Measurements from ENCODE around the gene THAP11.

- TF ChIP-seq, protein P1, sequence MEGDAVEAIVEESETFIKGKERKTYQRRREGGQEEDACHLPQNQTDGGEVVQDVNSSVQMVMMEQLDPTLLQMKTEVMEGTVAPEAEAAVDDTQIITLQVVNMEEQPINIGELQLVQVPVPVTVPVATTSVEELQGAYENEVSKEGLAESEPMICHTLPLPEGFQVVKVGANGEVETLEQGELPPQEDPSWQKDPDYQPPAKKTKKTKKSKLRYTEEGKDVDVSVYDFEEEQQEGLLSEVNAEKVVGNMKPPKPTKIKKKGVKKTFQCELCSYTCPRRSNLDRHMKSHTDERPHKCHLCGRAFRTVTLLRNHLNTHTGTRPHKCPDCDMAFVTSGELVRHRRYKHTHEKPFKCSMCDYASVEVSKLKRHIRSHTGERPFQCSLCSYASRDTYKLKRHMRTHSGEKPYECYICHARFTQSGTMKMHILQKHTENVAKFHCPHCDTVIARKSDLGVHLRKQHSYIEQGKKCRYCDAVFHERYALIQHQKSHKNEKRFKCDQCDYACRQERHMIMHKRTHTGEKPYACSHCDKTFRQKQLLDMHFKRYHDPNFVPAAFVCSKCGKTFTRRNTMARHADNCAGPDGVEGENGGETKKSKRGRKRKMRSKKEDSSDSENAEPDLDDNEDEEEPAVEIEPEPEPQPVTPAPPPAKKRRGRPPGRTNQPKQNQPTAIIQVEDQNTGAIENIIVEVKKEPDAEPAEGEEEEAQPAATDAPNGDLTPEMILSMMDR (conservative IDR thresholded peaks at IDR 0.05; ENCODE audit: low read depth, low read length) = no peak
- TF ChIP-seq EZH2 (IDR thresholded peaks at IDR 0.05; ENCODE audit: low read length, unreplicated experiment) = no peak
These were observed 13.5 kb upstream of the THAP11 start for GRCh38 chr16:67828651-67829050.

Data from PC-3 (cell line).